NCI-H187 (cell line): Measurements from ENCODE around the gene GNPTAB.

Experiments used
- DNase-seq, 2 experiments: peaks; one replicate each; lab custom pipeline; 2025; lab: John Stamatoyannopoulos, UW

Gene GNPTAB

GRCh38 chr12:101804409-101804808, 26.4 kb downstream of the GNPTAB start:
- no peak for DNase-seq

- no peak for DNase-seq
These were observed 26.8 kb downstream of the GNPTAB start for GRCh38 chr12:101803978-101804377.

DNA sequence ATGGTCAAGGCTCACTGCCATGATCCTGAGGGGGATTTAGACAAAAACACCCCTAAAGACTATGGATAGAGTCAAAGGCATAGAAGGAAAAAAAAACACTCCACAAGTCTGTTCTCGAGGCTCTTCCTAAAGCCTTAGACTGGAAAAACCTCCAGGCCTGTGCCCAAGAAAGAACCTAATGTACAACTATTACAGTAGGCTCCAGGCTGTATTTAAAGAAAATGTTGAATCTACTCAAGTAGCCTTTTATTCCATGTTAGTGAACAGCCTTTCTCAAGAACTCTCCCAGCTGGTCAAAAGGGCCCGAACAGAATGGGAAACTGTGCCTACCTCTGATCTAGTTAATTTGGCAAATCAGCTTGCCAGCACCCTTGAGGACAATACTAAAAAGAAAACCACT, 28.3 kb downstream of the GNPTAB start:
- DNase-seq: no peak

DNA sequence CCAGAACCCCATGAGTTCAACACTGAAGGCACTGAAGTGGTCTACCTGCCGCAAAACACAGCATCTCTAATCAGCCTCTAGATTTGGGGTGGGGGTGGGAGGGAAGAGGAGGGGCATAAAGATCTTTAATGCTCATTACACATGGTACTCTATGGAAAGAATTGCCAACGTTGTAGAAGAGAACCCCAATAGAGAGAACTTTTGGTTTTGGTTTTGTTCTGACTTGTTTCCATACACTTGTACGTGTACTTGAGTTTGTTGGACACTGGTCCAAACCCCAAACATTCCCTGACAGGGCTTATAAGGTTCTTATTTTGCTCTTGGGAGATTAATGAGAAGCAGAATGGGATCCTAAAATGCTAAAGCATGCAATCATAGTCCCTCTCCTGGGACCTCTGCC, 31.0 kb downstream of the GNPTAB start:
- DNase-seq: no peak

GRCh38 chr12:101795786-101796185, 35.0 kb downstream of the GNPTAB start:
- DNase-seq: no peak

- DNase-seq: no peak
These were observed 35.7 kb downstream of the GNPTAB start for GRCh38 chr12:101795013-101795412.

DNA sequence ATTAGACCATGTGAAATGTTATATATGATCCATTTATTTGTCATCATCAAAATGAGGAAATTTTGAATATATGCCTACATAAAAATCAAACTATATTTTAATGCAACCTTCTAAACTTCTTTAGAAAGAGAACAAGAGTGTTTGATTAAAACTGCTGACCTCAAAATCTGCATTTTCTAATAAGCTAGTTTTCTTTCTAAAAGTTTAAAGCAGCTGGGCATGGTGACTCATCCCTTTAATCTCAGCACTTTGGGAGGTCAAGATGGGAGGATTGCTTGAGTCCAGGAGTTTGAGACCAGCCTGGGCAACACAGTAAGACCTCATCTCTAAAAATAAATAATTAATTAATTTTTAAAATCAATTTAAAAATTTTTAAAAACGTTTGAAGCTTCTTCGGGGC, 36.2 kb downstream of the GNPTAB start:
- DNase-seq: no peak

DNA sequence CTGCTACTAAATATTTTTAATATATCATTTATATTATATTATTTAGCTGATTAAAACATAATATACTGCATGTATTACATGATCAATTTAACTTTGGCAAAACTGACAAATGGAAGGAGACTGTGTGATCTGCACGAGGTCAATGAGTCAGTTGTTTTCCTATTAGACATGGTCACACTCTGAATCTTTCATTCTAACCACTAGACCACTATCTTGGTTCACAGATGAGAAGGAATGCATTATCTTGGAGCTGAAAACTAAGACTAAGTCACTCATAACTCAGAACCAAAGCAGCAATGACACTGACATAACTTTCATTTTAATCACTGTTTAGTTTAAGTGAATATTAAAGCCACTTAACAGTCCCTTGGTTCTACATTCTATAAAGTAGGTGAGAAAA, 37.4 kb downstream of the GNPTAB start:
- no peak for DNase-seq

DNA sequence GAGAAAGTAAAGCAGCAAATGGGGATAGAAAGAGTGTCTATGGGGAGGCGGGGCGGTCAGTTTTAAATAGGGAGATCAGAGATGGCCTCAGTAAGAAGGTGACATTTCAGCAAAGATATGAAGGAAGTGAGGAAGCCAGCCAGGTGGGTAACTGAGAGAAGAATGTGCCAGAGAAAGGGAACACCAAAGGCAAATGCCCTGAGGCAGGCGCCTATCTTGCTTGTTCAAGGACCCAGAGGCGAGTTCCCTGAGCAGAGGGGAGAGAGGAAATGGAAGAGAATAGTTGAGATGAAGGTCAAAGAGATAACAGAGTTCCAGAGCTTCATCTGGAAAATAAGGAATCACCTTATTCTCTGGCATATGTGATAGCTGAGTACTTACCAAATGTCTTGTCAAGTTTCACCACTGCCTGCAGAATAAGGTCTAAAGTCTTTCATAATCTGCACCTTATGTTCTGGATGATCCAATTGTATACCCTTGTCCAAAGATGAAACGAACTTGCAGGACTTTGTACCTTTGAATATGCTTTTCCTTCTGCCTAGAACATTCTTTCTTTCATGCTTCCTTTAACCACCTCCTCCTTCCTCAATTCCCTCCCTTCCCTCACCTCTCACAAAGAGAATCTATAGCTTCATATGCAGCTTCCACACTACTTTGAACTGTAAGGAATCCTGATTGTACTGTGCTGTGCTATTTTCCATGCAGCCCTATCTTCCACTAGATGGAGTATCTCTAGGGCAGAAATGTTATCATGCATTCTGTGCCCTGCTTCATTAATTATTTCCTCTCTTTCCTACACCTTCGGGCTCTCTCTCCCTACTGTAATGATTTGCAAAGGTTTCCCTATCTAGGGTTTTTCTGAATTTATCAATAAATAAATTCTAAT, 38.5 kb downstream of the GNPTAB start:
- DNase-seq: no peak

DNA sequence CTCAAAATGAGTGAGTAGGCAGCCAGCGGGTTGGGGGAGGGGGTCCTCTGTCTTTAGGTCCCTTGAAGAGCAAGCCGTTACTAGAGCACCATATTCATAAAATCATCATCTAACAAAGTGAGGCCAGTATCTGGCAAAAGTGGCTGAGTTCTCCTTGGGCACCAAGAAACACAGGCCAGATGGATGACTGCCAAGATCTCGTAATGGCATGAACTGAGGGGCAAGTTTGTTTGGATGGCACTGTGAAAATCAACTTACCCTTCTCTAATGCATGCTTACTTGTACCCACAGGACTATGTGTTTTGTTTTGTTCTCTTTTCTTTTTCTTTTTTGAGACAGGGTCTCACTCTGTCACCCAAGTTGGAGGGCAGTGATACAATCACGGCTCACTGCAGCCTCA, 41.6 kb downstream of the GNPTAB start:
- no peak for DNase-seq

GRCh38 chr12:101785671-101786070, 45.1 kb downstream of the GNPTAB start:
- no peak for DNase-seq

- no peak for DNase-seq
These were observed 46.4 kb downstream of the GNPTAB start for GRCh38 chr12:101784376-101784775.

DNA sequence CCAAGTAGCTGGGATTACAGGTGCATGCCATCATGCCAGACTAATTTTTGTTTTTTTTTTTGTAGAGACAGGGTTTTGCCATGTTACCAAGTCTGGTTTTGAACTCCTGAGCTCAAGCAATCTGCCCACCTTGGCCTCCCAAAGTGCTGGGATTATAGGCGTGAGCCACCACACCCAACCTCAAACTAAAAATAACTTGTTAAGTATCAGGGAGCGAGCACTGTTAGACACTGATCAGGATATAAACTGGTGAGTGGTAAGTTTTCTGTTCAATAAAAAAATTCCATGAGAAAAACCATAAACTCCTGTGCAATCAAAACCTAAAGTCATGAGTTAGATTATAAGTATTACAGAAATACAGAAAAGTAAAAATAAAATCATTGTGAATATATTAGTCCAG, 46.9 kb downstream of the GNPTAB start:
- no peak for DNase-seq

- DNase-seq: no peak
These were observed 47.6 kb downstream of the GNPTAB start for GRCh38 chr12:101783150-101783549.

- DNase-seq: no peak
These were observed 48.5 kb downstream of the GNPTAB start for GRCh38 chr12:101782273-101782731.

DNA sequence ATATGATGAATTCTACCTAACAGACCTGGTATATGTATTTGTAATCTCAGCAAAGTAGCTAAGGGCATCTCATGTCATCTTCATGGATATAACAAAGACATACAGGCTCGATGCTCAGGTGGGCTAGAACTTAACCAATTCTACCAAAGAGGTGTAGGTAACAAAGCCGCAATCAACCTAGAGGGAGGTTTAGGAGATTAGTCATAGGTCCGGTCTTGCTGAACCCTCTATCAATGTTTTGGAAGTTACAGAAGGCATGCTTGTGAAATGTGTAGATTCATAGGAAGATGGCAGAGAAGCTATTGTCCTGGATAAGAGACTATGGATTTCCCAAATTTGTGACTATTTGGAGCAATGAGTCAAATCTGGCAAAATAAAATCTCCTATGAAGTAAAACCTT, 48.9 kb downstream of the GNPTAB start:
- no peak for DNase-seq

GRCh38 chr12:101780599-101780998, 50.2 kb downstream of the GNPTAB start:
- no peak for DNase-seq

DNA sequence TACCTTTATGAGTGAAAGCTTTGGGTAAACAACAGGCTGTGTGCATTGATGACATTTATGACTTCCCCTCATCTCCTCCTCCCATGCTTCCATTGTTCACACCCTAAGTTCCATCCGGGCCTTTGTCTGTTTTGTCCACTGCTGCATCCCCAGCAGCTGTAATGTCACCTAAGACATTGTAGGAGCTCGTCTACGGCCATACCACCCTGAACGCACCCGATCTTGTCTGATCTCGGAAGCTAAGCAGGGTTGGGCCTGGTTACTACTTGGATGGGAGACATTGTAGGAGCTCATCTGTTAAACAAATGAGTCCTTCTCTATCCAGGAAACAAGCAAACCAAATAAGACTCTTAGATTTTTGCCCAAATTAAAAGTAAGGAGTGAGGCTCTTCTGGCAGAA, 51.1 kb downstream of the GNPTAB start:
- DNase-seq: no peak

GRCh38 chr12:101779200-101779599, 51.6 kb downstream of the GNPTAB start:
- DNase-seq: no peak

- DNase-seq: no peak
These were observed 52.8 kb downstream of the GNPTAB start for GRCh38 chr12:101777978-101778377.

DNA sequence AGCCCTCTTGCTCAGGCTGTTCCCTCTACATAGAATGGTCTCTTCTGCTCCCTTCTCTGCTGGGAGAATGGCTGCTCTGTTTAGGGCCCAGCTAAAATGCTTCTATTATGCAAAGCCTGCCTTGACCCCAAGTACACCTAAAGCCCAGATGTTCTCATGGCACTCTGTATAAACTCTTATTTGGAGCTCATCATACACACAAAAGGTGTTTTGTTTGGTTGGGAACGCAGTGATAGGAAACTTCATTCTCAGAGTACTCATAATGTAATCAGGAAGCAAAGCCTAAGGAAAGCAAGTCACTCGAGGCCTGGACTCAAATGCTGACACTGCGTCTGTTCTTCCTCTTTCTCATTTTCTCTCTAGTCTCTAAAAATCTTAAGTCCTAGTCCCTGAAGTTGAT, 53.3 kb downstream of the GNPTAB start:
- DNase-seq: no peak

DNA sequence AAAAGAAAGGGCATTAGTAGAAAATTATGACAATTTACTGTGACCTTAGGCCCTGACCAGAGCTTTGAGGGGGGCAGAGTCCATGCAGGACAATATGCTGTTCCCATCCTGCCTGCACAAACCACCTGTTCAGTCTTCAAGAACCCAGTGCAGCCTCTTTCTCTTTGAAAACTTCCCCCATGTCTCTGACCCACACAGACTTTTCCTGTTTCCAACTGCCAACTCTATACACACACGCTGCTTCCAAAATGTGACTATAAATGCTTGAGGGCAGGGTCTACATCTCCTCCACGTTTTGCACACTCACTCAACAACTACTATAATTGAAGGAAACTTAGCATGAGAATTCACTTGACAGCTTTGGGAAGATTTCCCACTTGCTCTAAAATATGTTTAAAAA, 54.9 kb downstream of the GNPTAB start:
- no peak for DNase-seq

DNA sequence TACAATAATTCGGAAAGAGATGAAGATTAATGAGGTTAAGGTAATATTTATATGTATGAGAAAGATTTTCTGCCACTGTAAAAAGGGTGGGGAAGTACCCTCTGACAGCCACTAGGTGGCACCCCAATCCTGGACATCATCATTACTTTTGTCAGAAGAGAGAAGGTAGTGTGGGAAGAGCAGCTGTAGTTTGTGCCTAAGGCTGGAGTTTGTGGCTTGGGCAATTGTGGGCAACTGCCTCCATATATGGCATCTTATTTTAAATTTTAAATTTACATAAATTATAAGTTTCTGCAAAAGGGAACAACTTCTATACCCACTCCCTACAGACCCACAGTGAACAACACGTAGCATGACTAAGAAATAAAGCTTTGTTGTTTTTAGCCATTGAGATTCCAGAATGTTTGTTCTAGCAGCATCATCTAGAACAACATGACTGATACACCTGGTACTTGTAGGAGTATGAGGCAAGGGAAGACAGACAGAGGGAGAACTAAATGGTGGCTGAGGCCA, 57.1 kb downstream of the GNPTAB start:
- peak; percentile 10 to 27 for DNase-seq
